Liver (tissue), 2 donors: Measurements from ENCODE around the gene NR4A3.

ENCODE experiments used
- JUND ChIP-seq, 2 donors: IDR thresholded peaks; 2 replicates each; pipeline ENCODE4 v1.6.1; 2016; ENCODE audit warnings: antibody characterized with exemption in 2 of 2
- SP1 ChIP-seq: IDR thresholded peaks from 2 replicates; pipeline ENCODE4 v1.6.1; 2018; ENCODE audit warnings: antibody characterized with exemption, mild to moderate bottlenecking
- TF ChIP-seq, protein P1 (sequence below): IDR thresholded peaks from 2 replicates; pipeline ENCODE4 v1.6.1; 2016; ENCODE audit warnings: antibody characterized with exemption
- donor health status: healthy.

DNA sequence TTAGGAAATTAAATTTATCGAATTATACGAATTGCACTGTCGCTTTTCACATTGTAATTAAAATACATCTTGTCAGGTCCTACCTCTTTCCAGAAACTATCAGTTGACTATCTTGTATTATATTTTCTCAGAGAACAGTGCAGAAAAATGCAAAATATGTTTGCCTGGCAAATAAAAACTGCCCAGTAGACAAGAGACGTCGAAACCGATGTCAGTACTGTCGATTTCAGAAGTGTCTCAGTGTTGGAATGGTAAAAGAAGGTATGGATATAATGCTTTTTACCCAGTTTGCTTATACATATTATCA is 10.8 kb downstream of the NR4A3 start:
- no peak for TF ChIP-seq JUND (IDR thresholded peaks at IDR 0.05)
- no peak for TF ChIP-seq SP1
- TF ChIP-seq, protein P1, sequence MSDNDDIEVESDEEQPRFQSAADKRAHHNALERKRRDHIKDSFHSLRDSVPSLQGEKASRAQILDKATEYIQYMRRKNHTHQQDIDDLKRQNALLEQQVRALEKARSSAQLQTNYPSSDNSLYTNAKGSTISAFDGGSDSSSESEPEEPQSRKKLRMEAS, result no peak
